GM19193 (cell line): ENCODE results near the gene MED12L.

Experiments
- POLR2A ChIP-seq: IDR thresholded peaks from 4 replicates; pipeline ENCODE4 v1.6.1; 2011; ENCODE audit not compliant: insufficient read depth, insufficient read length; ENCODE audit errors: extremely low read depth

MED12L gene

GRCh38 chr3:151113343-151113742 is 27.9 kb downstream of the MED12L start:
- no peak for TF ChIP-seq POLR2A

GRCh38 chr3:151117047-151117446 is 31.6 kb downstream of the MED12L start:
- TF ChIP-seq POLR2A, result no peak

GRCh38 chr3:151119188-151119587 is 33.7 kb downstream of the MED12L start:
- TF ChIP-seq POLR2A, result no peak

- no peak for TF ChIP-seq POLR2A
These were observed 34.9 kb downstream of the MED12L start for GRCh38 chr3:151120409-151120808.

GRCh38 chr3:151121016-151121415 is 35.6 kb downstream of the MED12L start:
- TF ChIP-seq POLR2A, result no peak

- TF ChIP-seq POLR2A, result no peak
These were observed 38.4 kb downstream of the MED12L start for GRCh38 chr3:151123827-151124226.

GRCh38 chr3:151124476-151124875 is 39.0 kb downstream of the MED12L start:
- TF ChIP-seq POLR2A, result no peak

- no peak for TF ChIP-seq POLR2A
These were observed 45.0 kb downstream of the MED12L start for GRCh38 chr3:151130428-151130827.

GRCh38 chr3:151133175-151133574 is 47.7 kb downstream of the MED12L start:
- no peak for TF ChIP-seq POLR2A

- TF ChIP-seq POLR2A, result no peak
These were observed 48.5 kb downstream of the MED12L start for GRCh38 chr3:151133917-151134450.

GRCh38 chr3:151135541-151136337 is 50.3 kb downstream of the MED12L start:
- no peak for TF ChIP-seq POLR2A

GRCh38 chr3:151142929-151143328 is 57.5 kb downstream of the MED12L start:
- TF ChIP-seq POLR2A, result no peak

GRCh38 chr3:151144016-151144415 is 58.6 kb downstream of the MED12L start:
- TF ChIP-seq POLR2A, result no peak

GRCh38 chr3:151144760-151145159 is 59.3 kb downstream of the MED12L start:
- no peak for TF ChIP-seq POLR2A

- no peak for TF ChIP-seq POLR2A
These were observed 60.2 kb downstream of the MED12L start for GRCh38 chr3:151145713-151146070.

GRCh38 chr3:151146071-151146730 is 60.7 kb downstream of the MED12L start:
- no peak for TF ChIP-seq POLR2A
